NCI-H2196 (cell line): ENCODE measurements around the gene FAM83F.

Experiments used
- DNase-seq: peaks from one replicate; lab custom pipeline; 2025; ENCODE audit not compliant: unreplicated experiment; lab: John Stamatoyannopoulos, UW

Gene FAM83F

DNA sequence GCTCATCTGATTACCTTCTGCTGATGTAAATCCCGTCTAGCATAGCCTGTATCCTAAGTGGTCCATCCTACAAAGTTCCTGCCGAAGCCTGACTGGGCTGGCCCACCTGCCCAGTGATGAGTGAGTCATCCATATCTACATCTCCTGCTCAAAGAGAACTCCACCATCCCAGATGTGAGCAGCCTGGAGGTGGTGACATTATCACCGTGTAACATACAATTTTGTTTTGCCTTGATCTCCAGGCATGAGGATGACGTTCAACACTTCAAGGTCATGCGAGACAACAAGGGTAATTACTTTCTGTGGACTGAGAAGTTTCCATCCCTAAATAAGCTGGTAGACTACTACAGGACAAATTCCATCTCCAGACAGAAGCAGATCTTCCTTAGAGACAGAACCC lies 29.0 kb upstream of the FAM83F start:
- DNase-seq: no peak

DNA sequence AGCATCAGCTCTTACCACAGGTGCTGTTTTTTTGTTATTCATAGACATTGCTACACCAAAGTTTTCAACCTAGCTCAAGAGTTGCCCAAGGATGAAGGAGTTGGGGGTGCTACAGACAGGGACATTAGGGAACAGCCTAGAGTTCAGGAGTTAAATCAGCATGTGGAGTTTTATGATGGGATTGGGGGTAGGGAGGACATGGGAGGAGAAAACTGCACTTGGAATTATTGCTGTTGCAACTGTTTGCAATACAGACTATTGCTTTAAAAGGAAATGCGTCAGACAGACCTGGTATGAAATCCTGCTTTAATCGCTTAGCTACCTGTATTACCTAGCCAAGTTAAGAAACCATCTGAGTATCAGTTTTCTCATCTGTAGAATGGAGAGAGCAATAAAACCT lies 28.3 kb upstream of the FAM83F start:
- DNase-seq: no peak

DNA sequence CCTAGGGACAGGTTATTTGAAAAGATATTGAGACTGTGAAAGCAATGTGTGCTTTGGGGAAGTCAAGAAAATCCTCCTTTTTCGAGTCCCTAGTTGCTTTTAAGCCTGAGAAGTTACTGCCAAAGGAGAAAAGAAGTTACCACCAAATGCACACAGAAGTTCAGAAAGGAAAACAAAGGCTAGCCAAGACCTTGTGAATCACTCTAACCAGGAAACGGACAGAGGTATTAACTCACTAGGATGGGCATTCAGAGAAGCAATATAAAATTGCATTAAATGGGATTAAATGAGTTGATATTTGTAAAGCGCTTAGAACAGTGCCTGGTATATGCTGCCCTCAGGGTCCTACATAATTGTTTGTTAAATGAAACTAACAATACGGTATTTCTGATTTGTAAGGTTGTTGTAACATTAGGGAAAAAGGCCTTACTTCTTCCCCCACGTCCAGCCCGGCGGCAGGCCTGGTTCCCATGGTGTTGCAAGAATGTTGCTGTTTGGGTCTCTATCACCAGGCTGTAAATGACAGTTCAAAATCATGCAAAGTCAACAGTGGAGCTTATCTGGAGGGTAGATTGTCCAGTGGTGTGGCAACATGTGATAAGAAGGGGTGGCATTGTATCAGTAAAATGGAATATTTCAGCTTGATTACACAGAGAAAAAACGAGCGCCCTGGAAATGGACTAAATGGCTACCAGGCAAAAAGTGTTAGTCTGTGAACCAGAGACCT lies 27.5 kb upstream of the FAM83F start:
- no peak for DNase-seq

DNA sequence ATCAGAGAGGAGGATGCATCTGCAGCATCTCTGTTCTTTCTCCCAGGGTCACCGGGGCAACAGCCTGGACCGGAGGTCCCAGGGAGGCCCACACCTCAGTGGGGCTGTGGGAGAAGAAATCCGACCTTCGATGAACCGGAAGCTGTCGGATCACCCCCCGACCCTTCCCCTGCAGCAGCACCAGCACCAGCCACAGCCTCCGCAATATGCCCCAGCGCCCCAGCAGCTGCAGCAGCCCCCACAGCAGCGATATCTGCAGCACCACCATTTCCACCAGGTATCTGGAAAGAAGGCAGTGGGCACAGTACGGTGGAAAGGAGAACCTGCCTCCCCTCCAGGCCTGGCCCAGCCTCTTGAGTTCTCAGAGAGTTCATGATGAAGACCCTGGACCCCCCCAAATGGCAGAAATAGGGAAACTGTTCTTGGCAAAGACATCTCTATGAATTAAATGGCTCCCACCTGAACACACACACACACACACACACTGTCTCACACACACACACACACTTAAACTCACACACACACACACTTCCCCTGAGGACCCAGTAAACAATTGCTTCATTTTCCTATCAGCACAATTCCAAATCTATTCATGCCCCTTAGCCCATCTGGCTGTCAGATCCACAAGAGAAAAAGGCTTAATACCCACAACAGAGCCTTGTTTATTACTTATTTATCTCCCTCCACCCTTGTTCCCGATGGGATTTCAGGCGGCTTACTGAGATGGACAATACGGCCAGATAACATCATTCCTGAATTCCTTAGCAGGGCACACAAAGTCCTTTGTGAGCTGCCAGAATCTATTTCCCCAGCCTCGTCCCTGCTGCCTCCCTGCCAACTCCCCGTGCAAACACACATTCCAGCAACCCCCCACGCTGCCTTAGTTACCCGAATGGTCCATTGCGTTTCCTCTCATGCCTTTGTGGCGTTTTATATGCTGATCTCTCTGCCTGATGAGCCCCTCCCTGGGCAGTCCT lies 26.5 kb upstream of the FAM83F start:
- no peak for DNase-seq

DNA sequence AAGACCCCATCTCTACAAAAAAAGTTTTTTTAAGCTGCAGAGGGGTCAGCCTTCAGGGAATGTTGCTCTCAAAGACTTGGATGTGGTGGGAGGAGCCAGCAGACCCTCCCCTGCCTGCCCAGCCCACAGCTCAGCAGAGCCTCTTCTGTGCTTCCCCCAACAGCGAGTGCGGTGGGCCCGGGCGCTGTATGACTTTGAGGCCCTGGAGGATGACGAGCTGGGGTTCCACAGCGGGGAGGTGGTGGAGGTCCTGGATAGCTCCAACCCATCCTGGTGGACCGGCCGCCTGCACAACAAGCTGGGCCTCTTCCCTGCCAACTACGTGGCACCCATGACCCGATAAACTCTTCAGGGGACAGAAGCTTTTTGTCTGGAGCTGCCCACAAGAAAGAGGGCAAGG lies 24.0 kb upstream of the FAM83F start:
- no peak for DNase-seq

DNA sequence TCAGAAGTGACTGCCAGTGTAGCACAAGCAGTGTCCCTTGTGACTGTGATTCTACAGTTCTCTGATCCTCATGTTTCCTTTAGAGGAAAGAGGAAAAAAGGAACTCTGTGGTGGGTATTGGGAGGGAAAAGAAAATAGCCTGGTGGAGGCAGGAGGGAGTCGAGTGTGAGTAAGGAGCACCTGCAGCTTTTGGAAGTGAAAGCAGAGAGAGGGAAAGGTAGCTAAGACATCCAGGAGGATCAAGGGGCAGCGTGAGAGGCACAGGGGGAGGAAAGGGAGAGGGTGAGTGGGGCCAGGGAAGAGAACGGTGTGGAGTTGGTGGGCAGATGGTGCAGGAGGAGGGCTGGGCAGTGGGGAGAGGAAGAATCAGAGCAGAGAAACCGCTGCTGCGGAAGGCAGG lies 22.1 kb upstream of the FAM83F start:
- no peak for DNase-seq

DNA sequence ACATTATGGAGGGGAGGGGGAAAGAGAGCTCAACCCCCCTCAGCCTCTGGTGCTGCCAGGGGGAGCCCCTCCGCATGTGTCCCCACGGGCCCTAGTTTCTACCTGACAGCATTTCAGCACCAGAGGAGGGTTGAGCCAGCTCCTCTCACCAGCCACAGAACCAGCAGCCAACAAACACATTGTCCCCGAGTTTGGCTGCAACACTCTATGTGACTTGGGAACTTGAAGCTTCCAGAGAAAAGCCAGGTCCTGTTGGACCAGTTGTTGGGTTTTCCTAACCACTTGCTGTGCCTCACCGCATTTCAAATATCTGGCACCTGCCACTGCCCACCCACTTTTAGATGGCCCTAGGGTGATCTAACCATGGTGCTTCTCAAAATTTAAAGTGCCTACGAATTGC lies 21.1 kb upstream of the FAM83F start:
- DNase-seq: no peak

DNA sequence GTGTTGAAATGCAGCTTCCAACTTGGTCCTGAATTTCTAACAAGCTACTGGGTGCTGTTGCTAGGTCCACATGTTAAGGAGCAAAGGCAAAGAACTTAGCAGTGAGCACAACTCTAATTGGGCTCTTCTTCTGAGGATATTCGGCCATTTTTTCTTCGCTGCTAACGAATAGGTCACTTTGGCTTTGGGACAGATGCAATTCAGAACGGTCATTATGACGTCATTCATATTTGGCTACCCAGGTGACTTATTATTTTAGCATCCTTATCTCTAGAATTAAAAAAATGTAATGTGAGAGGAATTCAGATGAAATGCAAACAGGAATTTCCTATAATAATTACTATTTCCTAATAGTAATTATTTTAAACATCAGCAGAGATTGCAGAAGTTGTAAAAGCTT lies 20.7 kb upstream of the FAM83F start:
- no peak for DNase-seq

DNA sequence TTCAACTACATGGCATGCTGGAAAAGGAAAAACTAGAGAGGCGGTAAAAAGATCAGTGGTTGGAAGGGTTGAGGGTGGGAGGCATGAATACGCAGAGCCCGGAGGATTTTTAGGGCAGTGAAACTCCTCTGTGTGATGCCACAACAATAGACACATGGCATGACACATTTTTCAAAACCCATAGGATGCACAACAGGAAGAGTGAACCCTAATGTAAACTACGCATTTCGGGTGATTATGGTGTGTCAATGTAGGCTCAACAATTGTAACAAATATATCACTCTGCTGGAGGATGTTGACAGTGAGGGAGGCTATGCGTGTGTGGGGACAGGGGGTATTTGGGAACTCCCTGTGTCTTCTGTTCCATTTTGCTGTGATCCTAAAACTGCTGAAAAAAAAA lies 15.7 kb upstream of the FAM83F start:
- no peak for DNase-seq

DNA sequence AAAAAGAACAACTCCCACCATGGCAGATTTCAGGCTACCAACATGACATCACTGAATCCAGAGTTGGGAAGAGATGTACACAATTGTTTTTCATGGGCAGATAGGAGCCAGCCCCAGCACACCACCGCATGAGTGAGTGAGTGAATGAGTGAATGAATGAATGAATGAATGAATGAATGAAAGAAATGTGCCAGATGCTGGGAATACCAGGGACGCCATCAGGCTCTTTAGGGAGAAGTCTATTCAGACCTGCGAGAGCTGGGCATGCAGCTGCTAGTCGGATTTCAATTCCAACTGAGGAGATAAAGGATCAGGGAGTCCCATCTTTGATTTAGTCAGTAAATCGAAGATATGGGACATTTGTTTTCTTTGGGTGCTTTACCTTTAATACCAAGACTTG lies 15.3 kb upstream of the FAM83F start:
- no peak for DNase-seq

DNA sequence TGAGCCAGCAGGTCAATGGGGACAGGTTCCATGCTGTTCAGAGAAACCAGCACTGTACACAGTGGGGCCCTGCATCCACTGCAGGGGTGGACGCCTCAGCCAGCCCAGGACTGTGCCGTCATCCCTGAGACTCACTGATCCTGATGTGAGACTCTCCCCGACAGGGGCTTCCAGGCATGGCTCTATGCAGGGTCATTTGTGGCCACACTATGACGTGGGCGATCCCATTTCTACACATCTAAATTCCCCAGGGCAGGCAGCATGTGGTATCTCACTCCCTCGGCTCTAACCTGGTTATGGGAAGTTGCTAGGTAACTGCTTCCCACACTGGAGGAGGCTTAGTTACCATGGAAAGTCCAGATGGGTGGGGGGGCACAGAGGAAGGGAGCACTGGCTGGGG lies 14.2 kb upstream of the FAM83F start:
- DNase-seq: no peak

DNA sequence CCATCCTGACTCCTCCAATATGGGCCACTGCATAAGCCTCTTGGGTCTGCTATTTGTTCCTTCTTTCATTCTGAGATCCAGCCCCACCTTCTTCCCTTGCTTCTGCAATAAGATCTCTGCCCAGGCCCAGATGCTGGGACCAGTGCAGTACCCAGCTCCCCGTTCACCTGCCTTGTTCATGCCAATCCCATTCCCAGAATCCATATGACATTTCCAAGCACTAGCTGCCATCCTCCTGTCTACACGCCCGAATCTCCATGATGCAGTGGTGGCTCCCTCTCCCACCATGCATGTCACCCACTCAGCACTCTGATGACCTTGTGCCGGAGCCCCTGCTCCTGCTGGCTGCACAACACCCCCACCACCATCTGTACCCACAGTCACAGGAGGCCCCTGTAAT lies 11.4 kb upstream of the FAM83F start:
- no peak for DNase-seq

DNA sequence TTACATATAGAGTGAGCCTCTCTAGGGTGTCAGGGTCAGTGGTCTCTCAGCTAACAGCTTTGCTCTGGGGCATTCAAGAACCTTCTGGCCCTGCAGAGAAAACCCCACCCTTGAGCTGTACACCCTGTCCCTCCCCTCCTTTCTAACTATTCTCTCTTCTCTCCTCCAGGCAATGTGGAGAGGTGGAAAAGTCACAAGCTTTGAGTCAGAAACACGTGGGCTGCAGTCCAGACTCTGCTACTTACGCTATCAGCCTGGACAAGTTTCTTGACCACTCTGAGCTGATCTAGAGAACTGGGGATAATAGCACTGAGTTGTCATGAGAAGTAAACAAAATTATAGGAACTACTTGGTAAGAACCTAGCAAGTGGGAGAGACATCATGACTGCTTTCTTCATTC lies 10.7 kb upstream of the FAM83F start:
- no peak for DNase-seq

DNA sequence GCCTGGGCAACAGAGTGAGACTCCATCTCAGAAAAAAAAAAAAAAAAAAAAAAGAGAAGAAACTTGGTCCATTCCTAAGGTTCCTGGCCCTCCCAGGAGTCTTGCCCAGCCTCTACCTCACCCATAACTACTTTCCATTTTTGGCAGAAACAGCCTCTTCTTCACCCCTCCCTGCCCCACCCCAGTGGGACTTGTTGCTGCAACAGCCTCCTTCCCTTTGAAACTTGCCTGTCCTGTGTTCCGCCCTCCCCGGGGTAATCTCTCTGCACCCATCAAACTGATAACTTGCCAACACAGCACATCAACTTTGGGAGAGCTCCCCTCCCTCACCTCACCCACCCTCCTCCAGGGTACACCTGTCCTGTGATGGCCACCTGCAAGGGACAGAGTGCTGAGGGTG lies 10.0 kb upstream of the FAM83F start:
- DNase-seq: no peak

DNA sequence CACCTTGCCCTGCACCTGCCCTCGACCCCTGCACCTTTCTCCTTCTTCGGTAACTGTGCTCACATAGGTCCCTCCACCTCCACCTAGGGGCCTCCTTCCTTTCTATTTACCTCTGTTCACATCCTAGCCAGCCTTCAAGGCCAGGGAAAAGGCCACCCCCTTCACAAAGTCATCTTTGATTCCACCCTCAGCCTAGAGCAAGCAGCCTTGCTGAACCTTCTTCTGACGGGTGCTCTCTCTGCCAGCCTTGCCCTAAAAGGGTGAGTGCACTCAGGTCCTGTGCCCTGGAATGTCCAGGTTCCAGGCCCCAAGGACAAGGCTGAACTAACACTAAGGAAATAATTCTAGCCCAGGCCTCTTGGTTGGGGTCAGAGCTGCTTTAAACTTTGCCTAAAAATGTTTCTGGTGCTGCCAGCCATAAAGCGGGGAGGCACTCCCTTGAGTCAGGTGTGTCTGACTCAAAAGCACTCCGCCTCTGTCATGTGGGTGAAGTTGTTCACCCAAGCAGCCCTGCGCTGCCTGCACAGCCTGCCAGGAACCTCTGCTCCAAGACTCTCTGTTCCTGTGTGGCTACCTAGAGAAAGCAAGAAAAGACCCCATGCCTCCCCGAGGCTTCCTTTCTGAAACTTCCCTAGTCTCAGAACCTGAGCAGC lies 9.2 kb upstream of the FAM83F start:
- no peak for DNase-seq

DNA sequence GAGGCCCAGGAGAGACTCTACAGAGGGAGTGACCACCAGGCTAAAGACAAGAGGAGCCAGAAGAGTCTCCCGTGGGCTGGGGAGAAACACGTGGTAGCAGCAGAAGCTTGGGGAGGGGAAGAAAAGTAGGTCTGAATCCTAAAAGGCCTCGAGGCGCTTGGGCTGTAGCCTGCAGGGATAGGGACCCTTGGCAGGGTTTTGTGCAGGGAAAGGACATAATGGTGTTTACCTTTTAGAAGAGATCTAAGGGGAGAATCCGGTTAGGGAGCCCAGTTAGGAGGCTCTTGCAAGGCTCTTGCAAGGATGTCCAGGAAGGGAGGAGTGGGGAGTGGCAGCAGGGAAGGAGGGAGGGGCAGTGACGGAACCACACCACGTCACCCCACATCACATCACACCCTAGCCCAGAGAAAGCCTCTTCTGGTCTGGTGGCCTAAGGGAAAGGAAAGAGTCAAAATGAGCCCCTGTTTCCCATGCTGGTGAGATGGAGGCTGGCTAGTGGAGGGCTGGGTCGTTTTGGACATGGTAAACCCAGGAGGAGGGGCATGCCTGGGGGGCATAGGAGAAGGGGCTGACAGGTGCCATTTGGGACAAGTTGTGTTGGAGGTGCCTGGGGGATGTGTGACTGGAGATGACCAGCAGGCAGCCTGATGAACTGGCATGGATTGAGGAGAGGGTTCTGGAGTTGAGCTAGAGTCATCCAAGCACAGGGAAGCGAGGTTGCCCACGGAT lies 6.2 kb upstream of the FAM83F start:
- no peak for DNase-seq

DNA sequence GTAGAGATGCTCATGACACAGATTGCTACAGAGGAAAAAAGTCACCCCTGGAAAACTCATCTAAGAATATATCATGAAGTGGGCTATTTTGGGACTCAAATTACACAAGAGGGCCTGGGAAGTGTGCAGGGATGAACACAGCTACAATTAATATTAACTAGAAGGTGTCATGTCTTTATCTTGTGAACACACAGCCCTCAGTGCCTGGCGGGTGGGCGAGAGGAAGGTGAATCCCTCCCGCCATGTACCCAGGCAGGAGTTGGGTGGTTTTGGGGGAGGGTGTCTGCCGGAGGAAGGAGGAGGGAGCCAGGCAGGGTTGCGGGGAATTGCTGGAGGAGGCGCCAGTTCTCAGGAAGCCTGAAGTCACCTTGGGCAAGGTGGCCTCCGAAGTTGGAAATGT lies 5.1 kb upstream of the FAM83F start:
- no peak for DNase-seq

DNA sequence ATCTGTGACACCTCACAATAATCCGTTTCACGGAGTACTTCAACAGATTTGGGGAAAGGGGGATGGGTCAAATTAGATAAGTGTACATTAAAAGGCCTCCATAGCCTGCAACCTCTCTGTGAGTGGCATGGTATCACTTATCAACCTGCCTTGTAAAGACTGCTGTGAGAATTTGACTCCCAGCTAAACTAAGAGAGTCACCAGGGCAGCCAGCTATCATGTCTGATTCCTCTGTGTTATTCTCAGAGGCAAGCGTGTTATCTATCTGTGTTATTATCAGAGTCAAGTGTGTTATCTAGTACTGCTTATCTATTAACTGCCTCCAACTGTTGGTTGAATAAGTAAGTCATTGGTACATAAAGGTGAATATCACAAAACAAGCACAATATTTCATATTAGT lies 4.1 kb upstream of the FAM83F start:
- DNase-seq: no peak

DNA sequence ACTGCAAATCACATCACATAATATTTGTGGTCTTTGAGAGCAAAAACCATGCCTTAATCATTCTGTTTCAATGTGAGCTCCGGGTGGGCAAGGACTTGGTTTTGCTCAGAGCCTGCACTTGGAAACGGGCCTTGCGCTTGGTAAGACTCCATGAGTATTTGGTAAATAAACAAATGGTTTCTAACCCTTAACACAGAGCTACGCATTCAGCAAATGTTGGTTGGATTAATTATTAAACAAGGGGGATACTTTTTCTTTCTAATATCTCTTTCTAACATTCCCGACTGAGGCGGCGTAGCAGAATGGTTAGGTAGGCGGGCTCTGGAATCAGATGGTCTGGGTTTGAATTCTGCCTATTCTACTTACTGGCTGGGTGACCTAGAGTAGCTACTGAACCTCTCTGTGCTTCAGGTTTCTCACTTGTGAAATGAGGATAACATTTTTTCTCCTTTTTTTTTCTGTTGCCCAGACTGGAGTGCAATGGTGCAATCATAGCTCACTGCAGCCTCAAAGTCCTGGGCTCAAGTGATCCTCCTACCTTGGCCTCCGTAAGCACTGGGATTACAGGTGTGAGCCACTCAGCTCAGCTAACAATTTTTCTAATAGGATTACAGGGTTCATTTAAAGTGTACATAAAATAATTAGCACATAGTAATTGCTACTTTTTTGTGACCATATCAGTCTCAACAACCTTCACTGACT lies 3.4 kb upstream of the FAM83F start:
- DNase-seq: no peak

DNA sequence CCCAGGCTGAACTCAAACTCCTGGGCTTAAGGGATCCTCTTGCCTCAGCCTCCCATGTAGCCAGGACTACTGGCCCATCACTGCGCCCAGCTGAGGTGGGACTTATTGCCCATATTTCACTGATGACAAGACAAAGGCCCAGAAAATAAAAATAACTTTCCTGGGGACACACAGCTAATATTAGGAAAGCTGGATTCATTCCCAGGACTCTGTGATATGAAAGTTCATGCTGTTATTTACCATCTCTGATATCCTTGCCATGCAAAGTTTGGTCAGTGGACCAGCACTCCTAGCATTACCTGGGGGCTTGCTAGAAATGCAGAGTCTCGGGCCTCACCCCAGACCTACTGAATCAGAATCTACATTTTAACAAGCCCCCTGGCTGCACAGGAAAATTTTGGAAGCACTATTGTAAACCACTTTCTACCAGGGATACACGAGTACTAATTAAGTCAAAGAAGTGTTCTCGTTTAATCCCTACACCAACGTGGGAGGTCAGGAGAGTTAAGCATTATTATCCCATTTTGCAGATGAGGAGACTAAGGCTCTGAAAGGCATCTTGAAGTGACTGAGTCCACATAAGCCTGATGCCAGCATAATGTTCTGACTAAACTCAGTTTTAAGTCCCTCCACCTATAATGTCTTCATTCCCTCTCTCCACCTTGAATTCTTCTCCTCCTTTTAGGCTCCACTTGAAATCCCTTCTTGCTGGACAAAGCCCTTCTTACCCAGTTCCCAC lies 2.5 kb upstream of the FAM83F start:
- DNase-seq: no peak
